Left forelimb (tissue), 1 donor: ENCODE results near the gene MBL2.

ENCODE experiments used
- DNase-seq: peaks from one replicate; pipeline ENCODE4 v3.0.0-alpha.2; 2018; ENCODE audit warnings: low spot score

The MBL2 gene

GRCh38 chr10:52771534-52772445 lies 794 bp downstream of the MBL2 start:
- DNase-seq = peak; percentile 20

GRCh38 chr10:52770904-52771303 lies 1.7 kb downstream of the MBL2 start:
- peak; percentile 40 for DNase-seq

- DNase-seq = no peak
Measured at GRCh38 chr10:52769966-52770365, 2.6 kb downstream of the MBL2 start.

GRCh38 chr10:52768001-52768532 lies 4.5 kb downstream of the MBL2 start:
- DNase-seq = peak; percentile 47

GRCh38 chr10:52762088-52762487 lies 10.5 kb downstream of the MBL2 start:
- no peak for DNase-seq

GRCh38 chr10:52759154-52759553 lies 13.4 kb downstream of the MBL2 start:
- DNase-seq = no peak

GRCh38 chr10:52758406-52758805 lies 14.2 kb downstream of the MBL2 start:
- no peak for DNase-seq

GRCh38 chr10:52757773-52758172 lies 14.8 kb downstream of the MBL2 start:
- DNase-seq = no peak

GRCh38 chr10:52756966-52757365 lies 15.6 kb downstream of the MBL2 start:
- no peak for DNase-seq

GRCh38 chr10:52756295-52756694 lies 16.3 kb downstream of the MBL2 start:
- DNase-seq = no peak

GRCh38 chr10:52755297-52756062 lies 17.1 kb downstream of the MBL2 start:
- DNase-seq = no peak

GRCh38 chr10:52752801-52753445 lies 19.7 kb downstream of the MBL2 start:
- no peak for DNase-seq

GRCh38 chr10:52752261-52752660 lies 20.3 kb downstream of the MBL2 start:
- DNase-seq = no peak

GRCh38 chr10:52751337-52751736 lies 21.2 kb downstream of the MBL2 start:
- DNase-seq = no peak

- no peak for DNase-seq
Measured at GRCh38 chr10:52750629-52751028, 22.0 kb downstream of the MBL2 start.

- no peak for DNase-seq
Measured at GRCh38 chr10:52747694-52748093, 24.9 kb downstream of the MBL2 start.

- no peak for DNase-seq
Measured at GRCh38 chr10:52746169-52746568, 26.4 kb downstream of the MBL2 start.

- DNase-seq = no peak
Measured at GRCh38 chr10:52744057-52744805, 28.4 kb downstream of the MBL2 start.

GRCh38 chr10:52742731-52743130 lies 29.9 kb downstream of the MBL2 start:
- DNase-seq = no peak

- DNase-seq = no peak
Measured at GRCh38 chr10:52741851-52742250, 30.7 kb downstream of the MBL2 start.

GRCh38 chr10:52740913-52741675 lies 31.5 kb downstream of the MBL2 start:
- DNase-seq = no peak
